Measurements from ENCODE around the gene SH3BP4.

DNA sequence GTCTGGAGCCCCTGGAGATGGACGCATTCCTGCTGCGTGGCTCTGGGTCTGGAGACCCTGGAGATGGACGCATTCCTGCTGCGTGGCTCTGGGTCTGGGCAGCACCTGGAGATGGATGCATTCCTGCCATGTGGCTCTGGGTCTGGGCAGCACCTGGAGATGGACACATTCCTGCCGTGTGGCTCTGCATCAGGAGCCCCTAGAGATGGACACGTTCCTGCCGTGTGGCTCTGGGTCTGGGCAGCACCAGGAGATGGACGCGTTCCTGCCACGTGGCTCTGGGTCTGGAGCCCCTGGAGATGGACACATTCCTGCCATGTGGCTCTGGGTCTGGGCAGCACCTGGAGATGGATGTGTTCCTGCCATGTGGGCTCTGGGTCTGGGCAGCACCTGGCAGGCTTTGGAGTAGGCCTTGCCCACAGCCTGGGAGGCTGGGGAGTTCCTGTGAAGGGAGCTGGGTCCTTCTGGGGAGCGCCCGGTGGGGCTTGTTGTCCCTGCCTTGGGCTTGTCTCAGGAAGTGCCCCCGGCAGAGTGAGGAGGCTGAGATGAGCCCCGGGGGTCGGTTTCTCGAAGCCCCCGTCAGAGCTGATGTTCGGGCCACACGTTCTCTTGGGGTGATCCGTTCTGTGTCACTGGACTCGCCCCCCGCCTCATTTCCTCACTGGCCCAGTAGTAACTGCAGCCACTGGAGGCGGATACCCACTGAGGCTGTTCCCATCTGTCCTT, 41.0 kb downstream of the SH3BP4 start:
- TF ChIP-seq EZH2phosphoT487 (conservative IDR thresholded peaks at IDR 0.05; ENCODE audit: low read length): no peak
- TF ChIP-seq, protein P1, sequence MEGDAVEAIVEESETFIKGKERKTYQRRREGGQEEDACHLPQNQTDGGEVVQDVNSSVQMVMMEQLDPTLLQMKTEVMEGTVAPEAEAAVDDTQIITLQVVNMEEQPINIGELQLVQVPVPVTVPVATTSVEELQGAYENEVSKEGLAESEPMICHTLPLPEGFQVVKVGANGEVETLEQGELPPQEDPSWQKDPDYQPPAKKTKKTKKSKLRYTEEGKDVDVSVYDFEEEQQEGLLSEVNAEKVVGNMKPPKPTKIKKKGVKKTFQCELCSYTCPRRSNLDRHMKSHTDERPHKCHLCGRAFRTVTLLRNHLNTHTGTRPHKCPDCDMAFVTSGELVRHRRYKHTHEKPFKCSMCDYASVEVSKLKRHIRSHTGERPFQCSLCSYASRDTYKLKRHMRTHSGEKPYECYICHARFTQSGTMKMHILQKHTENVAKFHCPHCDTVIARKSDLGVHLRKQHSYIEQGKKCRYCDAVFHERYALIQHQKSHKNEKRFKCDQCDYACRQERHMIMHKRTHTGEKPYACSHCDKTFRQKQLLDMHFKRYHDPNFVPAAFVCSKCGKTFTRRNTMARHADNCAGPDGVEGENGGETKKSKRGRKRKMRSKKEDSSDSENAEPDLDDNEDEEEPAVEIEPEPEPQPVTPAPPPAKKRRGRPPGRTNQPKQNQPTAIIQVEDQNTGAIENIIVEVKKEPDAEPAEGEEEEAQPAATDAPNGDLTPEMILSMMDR (IDR thresholded peaks at IDR 0.05; ENCODE audit: insufficient read depth, low read length, poor library complexity, severe bottlenecking): no peak

Data from SU-DHL-6 (cell line).